IPS-18c (cell line): ENCODE results near the gene HIPK2.

Source experiments
- H3K4me3 ChIP-seq: 2 replicates; pipeline ENCODE4 v1.7.0; 2013; ENCODE audit warnings: low read depth, mild to moderate bottlenecking, low read length, moderate library complexity; ENCODE audit not compliant: insufficient read depth
- H3K9me3 ChIP-seq: one replicate; pipeline ENCODE4 v1.6.1; 2013; ENCODE audit warnings: mild to moderate bottlenecking, low read length, moderate library complexity; ENCODE audit not compliant: control insufficient read depth, insufficient read depth

The HIPK2 gene

GRCh38 chr7:139660317-139661042, 117.3 kb downstream of the HIPK2 start:
- Histone ChIP-seq H3K4me3 (no peak overlapping the region), H3K9me3 (no peaks in the 10 kb centered on the region)

GRCh38 chr7:139659922-139660316, 117.9 kb downstream of the HIPK2 start:
- H3K9me3 ChIP-seq = no peaks in the 10 kb centered on the region

GRCh38 chr7:139658908-139659675, 118.7 kb downstream of the HIPK2 start:
- H3K9me3 ChIP-seq = no peaks in the 10 kb centered on the region
- no peak overlapping the region for H3K4me3 ChIP-seq

More at GRCh38 chr7:139659922-139660316, 117.9 kb downstream of the HIPK2 start:
- H3K4me3 ChIP-seq = no peak overlapping the region

GRCh38 chr7:139658296-139658695, 119.5 kb downstream of the HIPK2 start:
- no peaks in the 10 kb centered on the region for H3K9me3 ChIP-seq
- H3K4me3 ChIP-seq = no peak overlapping the region

GRCh38 chr7:139657725-139658124, 120.1 kb downstream of the HIPK2 start:
- Histone ChIP-seq H3K9me3 (no peaks in the 10 kb centered on the region), H3K4me3 (no peak overlapping the region)

- H3K4me3 ChIP-seq = no peak overlapping the region
- H3K9me3 ChIP-seq = no peaks in the 10 kb centered on the region
Measured at GRCh38 chr7:139656387-139656786, 121.4 kb downstream of the HIPK2 start.

GRCh38 chr7:139655305-139655704, 122.5 kb downstream of the HIPK2 start:
- no peak overlapping the region for H3K4me3 ChIP-seq
- no peaks in the 10 kb centered on the region for H3K9me3 ChIP-seq

GRCh38 chr7:139654276-139655181, 123.3 kb downstream of the HIPK2 start:
- H3K9me3 ChIP-seq = no peaks in the 10 kb centered on the region
- H3K4me3 ChIP-seq = no peak overlapping the region

GRCh38 chr7:139651914-139652313, 125.9 kb downstream of the HIPK2 start:
- H3K4me3 ChIP-seq = no peak overlapping the region

GRCh38 chr7:139651308-139651707, 126.5 kb downstream of the HIPK2 start:
- no peak overlapping the region for H3K4me3 ChIP-seq
- no peaks in the 10 kb centered on the region for H3K9me3 ChIP-seq

More at GRCh38 chr7:139651914-139652313, 125.9 kb downstream of the HIPK2 start:
- no peaks in the 10 kb centered on the region for H3K9me3 ChIP-seq

GRCh38 chr7:139650429-139651100, 127.2 kb downstream of the HIPK2 start:
- Histone ChIP-seq H3K4me3 (no peak overlapping the region), H3K9me3 (no peaks in the 10 kb centered on the region)

GRCh38 chr7:139648941-139649425, 128.8 kb downstream of the HIPK2 start:
- no peaks in the 10 kb centered on the region for H3K9me3 ChIP-seq
- H3K4me3 ChIP-seq = no peak overlapping the region

GRCh38 chr7:139648391-139648861, 129.4 kb downstream of the HIPK2 start:
- no peak overlapping the region for H3K4me3 ChIP-seq
- H3K9me3 ChIP-seq = no peaks in the 10 kb centered on the region

- no peak overlapping the region for H3K4me3 ChIP-seq
- H3K9me3 ChIP-seq = no peaks in the 10 kb centered on the region
Measured at GRCh38 chr7:139647814-139648390, 129.9 kb downstream of the HIPK2 start.

GRCh38 chr7:139647085-139647484, 130.7 kb downstream of the HIPK2 start:
- no peak overlapping the region for H3K4me3 ChIP-seq
- no peaks in the 10 kb centered on the region for H3K9me3 ChIP-seq

- Histone ChIP-seq H3K9me3 (no peaks in the 10 kb centered on the region), H3K4me3 (no peak overlapping the region)
Measured at GRCh38 chr7:139646566-139646965, 131.2 kb downstream of the HIPK2 start.
